Measurements from ENCODE around the gene NDUFB7.
"Not testable (repeated sequence)": the region's sequence is repeated elsewhere in the genome, so short reads cannot be mapped to it uniquely, and the experiment has no call there.

NDUFB7 gene

DNA sequence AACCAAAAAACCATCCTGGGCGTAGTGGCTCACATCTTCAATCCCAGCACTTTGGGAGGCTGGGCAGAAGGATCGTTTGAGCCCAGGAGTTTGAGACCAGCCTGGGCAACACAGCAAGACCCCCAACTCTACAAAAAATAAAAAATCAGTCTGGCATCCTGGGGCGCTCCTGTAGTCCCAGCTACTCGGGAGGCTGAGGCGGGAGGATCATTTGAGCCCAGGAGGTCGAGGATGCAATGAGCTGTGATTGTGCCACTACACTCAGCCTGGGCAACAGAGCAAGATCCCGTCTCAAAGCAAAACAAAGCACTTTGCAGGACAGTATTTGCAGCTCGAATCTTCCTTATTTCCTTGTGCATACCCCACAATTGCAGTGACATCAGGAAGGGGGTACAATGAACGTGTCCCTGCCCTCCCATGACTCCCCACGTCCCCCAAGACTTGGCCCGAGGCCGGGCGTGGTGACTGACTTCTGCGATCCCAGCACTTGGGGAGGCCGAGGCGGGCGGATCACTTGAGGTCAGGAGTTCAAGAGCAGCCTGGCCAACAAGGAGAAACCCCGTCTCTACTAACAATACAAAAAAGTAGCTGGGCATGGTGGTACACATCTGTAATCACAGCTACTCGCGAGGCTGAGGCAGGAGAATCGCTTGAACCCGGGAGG lies 870 bp downstream of the NDUFB7 start:
- no peak for DNase-seq (ENCODE audit: low read depth, low spot score)

DNA sequence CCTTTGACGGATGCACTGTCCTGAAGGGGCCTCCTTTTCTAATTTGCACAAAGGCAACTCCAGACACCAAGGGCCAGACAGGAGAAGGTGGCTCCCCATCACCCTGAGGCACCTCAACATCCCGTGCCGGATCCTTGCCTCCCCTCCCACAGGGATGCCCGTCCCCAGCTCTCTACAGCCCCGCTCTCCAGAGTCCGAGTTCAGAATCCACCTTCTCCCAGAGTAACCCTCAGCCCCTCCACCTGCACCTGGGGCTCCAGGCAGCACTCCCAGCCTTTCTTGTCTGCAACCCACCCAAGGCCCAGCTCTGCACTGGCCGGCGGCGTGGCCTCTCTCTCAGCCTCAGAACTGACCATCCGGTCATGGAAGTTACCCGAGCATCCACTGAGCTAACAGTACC lies 4.8 kb downstream of the NDUFB7 start:
- no peak for DNase-seq (ENCODE audit: low read depth, low spot score)

DNA sequence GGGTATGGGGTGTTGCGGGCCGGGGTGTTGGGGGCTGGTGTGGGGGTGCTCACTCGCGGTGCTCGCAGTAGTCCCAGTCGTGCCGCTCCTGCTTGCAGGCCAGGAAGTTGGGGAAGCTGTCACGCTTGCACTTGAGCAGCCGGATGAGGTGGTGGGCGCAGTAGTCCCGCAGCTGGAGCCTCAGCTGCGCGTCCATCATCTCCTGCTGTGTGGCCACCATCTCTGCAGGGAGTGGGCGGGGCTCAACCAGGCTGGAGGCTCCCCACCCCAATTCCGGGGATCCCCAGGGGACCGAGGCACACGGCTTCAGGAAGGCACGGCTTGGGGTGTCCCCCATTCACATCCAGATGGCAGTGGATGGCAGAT lies 5.2 kb downstream of the NDUFB7 start:
- no peak for DNase-seq (ENCODE audit: low read depth, low spot score)

DNA sequence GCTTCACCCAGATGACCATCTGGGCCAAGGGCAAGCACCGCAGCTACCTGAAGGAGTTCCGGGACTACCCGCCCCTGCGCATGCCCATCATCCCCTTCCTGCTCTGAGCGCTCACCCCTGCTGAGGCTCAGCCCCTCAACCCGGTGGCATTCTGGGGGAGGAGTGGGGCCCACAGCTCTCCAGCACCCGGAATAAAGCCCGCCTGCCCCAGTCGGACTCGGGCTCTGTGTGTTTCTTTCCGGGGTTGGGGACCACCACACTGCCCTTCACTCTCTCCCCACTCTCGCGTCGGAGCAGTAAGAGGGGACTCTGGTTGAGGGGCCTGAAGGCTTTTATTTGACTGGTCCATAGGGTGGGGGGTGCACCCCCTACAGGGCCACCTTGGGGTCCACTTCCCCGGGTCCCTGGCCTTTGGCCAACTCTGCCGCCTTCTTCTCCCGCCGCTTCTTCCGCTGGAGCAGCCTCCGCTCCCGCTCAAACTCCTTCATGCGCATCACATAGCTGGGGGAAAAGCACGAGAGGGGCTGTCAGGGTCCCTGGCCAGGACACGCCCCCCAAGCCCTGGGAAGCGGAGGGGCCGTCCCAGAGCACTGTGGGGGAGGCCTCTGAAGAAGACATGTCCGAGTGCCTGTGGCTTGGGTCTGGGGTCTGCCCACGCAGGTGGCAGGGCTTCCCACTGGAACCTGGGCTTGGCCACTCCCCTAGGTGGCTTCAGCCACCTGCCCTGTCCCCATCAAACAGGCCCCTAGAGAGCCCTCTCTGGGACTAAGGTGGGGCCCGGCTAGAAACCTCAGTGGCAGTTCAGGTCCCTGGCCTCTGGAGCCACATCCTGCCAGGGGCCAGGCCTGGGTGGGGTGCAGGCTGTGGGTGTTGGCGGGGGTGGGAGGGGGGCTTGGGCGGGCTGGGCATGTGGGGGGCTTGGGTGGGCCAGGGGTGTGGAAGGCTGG lies 5.8 kb downstream of the NDUFB7 start:
- DNase-seq (ENCODE audit: low read depth, low spot score) = no peak

DNA sequence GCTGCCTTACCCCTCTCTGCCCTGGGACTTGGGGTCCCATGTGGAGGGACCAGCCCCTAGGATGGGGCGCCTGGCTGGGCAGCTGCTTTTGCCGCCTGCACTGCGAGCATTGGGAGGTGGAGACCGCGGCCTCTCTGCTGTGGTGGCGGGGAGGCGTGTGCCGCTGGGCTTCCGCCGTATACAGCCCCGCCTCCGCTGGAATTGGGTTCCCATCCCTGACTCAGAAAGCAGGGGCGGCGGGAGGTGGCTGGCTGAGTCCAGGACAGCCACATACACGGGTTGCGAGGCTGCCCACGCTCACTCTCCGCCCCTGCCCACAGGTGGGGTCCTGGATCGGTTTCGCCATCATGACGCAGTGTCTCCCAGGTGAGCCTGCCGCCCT lies 6.6 kb downstream of the NDUFB7 start:
- no peak for DNase-seq (ENCODE audit: low read depth, low spot score)

DNA sequence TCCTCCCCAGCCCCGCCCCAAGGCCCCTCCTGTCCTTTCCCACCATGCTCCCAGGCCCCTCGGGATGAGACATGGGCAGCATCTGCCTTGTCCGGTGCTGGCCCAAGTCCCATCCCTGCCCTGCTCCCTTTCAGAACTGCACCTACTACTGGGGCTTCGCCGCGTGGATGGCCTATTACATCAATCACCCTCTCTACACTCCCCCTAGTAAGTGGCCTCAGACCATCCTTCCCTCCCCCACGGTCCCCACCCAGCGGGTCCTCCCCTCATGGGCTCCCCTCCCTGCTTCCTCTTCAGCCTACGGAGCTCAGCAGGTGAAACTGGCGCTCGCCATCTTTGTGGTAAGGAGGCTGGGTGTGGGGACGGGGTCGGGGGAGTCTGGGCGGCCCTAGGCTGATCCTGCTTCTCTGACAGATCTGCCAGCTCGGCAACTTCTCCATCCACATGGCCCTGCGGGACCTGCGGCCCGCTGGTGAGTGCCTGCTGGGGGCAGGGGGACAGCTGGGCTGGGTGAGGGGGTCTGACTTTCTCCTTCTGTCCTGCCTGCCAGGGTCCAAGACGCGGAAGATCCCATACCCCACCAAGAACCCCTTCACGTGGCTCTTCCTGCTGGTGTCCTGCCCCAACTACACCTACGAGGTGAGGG lies 7.1 kb downstream of the NDUFB7 start:
- DNase-seq (ENCODE audit: low read depth, low spot score) = not testable (repeated sequence)

DNA sequence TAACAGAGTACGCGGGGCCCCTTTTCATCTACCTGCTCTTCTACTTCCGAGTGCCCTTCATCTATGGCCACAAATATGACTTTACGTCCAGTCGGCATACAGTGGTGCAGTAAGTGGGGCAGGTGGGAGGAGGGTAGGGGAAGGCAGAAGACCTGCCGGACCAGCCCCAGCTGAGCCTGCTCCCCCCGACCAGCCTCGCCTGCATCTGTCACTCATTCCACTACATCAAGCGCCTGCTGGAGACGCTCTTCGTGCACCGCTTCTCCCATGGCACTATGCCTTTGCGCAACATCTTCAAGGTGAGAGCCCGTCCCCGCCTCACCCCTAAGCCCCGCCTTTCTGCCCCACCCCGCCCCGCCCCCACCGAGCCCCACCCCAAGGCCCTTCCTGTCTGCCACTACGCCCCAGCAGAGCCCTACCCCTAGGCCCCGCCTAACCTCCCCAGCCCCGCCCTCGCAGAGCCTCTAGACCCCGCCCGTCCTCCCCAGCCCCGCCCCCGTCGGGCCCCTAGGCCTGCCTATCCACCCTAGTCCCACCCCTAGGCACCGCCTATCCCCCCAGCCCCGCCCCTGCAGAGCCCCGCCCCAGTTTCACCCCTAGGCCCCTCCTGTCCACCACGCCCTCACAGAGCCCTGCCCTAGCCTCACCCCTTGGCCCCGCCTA lies 7.7 kb downstream of the NDUFB7 start:
- no peak for DNase-seq (ENCODE audit: low read depth, low spot score)

DNA sequence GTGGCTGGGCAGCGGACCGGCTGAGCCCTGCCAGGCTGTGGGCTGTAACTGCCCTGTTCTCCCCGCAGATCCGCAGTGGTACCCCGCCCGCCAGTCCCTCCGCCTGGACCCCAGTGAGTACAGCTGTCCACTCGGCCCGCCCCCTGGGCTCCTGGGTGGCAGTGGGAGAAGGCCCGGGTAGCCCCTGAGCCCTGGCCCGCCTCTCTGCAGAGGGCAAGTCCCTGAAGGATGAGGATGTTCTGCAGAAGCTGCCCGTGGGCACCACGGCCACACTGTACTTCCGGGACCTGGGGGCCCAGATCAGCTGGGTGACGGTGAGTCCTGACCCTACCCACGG lies 8.3 kb downstream of the NDUFB7 start:
- DNase-seq (ENCODE audit: low read depth, low spot score) = no peak

DNA sequence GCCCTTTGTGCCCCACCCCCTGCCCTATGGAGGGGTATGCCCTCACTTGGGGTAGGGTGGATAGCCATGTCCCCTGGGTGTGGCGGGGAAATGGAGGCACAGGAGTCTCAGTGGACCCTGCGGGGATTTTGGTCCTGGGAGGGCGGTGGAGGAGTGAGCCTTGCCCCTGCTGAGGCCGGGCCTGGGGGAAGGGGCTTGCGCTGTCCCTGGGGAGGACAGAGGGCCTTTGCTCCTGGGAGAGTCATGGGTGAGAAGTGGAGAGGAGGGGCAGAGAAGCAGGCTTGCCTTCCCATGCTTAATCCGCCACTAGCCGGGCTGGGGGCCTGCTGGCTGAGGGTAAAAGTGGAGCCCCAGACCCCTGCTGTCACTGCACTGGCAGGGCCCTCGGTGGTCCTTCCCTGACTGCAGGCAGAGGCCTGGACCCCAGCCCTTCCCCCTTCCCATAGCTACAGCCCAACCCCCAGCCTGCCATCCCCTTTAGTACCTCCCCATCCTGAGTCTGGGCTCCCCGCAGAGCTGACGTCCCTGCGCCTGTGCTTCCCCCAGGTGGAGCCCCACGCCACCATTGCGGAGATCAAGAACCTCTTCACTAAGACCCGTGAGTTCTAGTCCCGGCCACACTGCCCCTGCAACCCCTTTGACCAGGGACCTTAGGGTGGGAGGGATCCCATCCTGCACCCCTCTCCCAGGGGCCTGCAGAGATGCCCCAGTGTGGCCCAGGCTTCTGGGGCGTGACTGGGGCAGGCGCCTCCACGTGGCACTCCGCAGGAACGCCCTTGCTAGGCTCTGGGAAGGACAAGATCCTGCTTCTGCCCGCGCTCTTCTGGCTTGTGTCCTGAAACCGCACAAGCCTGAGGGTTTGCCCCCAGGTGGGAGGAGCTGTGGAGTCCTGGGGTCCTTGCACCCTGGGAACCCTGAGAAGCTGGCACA lies 8.9 kb downstream of the NDUFB7 start:
- no peak for DNase-seq (ENCODE audit: low read depth, low spot score)

DNA sequence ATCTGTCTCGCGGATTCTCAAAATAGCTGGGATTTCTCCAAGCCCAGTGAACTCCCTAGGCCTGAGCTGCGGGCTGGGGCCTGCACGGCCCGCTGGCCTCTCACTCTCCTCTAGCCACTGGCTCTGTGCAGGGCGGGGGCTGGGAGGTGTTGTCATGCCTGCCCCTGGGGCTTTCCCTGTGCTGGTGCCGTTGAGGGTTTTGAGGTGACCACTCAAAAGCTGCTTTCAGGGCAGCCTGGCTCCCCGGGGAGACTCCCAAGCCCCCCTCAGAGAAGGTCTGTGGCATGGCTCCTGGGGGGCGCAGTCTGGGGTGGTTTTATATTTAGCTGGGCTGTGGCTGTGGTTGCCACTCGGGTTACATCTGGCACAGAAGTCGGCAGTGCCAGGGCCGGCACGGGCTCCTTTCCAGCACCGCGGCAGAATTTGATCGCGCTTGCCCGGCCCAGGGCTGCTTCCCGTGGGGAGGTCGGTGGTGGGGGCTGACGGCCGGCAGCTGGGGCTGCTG lies 10.0 kb downstream of the NDUFB7 start:
- DNase-seq (ENCODE audit: low read depth, low spot score) = no peak

DNA sequence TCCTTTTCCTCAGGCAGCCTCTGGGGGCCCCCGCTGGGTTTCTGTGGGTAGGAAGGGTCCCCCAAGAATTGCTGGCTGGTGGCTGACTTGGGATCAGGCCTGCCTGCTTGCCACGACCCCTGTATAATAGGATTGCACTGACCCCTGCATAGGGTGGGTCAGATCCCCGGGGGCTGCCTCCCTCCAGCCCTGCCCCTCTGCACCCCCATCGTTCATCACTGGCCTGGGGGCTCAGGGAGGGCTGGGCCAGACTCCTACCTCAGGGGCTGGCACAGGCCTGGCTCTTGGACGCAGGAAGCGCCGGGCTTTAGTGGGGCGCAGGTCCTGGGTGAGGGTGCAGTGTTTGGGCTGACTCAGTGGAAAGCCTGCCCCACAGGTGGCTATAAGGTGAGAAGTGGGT lies 10.6 kb downstream of the NDUFB7 start:
- DNase-seq (ENCODE audit: low read depth, low spot score) = no peak

DNA sequence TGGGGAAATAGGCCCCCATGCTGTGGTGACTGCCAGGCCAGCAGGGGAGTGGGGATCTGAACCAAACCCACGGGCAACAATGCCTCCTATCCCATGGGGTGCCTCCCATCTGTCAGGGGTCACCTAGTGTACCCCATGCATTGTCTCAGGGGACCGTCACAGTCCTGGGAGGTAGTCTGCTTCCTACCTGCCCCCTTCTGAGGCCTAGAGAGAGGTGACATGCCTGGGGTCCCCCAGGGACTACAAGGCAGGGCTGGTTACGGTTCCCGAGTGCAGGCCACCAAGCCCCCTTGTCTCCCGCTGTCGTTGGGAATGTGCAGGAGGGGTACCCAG lies 11.1 kb downstream of the NDUFB7 start:
- DNase-seq (ENCODE audit: low read depth, low spot score) = no peak

DNA sequence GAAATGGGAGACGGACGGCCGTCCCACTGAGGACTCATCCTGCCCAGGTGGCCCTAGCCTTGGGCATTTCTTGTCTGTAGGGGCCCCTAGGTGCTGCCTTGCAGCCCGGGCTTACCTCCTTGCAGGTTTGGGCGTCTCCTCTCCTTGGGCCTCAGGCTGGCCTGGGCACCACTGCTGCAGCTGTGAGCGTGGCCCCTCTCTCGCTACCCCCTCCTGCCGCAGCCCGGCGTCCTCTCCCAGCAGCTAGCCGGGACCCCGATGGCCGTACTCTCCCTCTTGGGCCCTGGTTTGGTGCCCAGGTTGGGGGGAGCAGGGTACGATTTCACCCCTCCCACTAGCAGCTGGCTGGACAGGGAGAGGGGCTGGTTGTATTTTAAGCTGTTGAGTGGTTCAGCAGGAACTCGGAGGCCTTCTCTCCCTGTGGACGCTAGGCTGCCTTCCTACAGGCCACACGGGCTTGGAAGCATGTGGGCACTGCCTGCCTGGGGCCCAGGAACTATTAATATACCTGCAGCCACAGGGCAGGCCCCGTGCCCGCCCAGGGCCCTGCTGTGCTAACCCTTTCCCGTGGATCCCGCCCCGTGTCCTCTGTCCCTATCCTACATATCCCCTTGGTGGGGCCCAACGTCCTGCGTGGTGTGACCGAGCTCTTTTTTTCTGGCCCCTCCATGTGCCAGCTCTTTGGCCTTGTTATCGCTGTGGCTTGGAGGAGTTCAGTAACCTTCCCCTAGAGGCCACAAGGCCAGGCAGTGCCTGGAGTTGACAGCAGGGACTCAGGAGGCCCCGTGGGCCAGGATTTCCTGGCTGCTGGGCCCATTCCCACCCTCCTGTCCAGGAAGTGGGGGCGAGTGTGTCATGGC lies 11.7 kb downstream of the NDUFB7 start:
- no peak for DNase-seq (ENCODE audit: low read depth, low spot score)

DNA sequence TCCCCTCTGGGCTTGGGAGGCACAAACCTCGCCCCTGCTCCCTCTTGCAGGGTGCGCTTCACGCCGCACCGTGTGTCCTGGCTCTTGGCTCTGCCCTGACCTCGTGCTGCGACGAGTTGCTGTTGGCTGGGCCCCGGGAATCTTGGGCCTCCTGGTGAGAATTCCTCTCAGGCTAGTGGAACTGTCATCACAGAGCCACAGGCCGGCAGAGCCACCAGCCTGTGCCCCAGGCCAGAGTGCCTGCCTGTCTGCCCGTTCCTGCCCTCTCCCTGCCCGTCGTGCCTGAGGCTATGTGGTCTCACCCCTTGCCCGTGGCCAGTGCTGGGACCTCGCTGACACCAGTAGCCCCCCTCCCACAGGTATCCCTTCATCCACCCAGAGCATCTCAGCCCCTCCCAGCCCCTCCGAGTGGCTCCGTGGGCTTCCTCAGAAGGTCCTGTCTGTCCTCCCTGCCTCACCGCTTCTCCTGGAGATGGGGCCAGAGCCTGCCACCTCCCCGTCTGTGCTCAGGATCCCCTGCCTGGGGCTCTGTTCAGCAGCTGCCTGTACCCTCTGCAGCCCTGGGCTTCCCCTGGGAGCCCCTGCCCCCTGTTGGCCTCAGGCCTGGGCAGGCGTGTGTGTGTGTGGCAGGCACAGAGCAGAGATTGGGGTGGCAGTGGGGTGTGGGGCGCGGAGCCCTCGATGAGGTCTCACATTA lies 13.3 kb downstream of the NDUFB7 start:
- no peak for DNase-seq (ENCODE audit: low read depth, low spot score)

DNA sequence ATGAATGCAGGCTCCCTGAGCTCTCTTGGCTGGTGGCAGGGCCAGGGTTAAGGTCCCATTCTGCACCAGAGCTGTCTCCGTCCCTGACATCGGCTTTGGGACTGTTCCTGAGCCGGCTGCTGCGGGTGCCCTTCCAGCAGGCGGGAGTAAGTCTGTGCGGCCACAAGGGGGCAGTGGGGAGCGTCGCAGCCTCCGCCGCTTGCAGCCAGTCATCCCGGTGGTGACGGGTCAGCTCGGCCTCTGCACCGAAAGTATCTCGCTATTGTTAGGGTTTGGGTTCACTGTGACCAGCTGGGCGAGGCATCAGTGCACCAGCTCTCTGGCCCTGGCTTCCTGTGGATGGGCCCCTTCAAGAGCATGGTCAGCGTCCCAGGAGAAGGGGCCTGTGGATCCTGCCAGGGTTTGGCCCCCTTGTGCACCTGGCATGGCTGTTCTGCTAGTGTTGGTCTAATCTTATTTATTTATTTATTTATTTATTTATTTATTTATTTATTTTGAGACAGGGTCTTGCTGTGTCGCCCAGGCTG lies 15.1 kb downstream of the NDUFB7 start:
- no peak for DNase-seq (ENCODE audit: low read depth, low spot score)

DNA sequence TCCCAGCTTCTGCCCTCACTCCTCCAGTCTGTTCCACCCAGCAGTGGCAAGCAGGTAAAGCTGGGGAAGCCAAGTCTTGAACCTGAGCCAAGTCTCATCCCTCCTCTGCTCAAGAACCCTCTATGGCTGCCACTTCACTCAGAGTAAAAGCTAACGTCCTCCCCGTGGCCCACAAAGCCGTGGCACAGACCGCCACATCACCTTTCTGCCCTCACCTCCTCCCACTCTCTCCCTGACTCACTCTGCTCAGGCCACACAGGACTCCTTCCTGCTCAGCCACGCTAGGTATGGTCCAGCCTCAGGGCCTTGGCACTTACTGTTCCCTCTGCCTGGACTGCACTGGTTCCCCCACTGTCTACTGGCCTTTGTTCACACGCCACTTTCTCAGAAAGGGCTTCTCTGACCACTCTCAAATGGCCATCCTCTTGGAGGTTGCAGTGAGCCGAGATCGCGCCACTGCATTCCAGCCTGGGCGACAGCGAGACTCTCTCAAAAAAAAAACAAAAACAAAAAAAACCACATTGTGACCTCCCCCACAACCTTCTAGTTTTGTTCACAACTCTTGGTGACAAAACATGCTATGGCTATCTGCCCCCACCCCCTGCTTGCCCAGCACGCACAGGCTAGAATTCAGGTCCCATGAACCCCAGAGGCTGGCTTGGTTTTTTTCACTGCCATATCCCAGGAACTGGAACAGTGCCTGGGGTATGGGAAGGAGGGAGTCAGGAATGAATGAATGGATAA lies 15.8 kb downstream of the NDUFB7 start:
- DNase-seq (ENCODE audit: low read depth, low spot score) = no peak

DNA sequence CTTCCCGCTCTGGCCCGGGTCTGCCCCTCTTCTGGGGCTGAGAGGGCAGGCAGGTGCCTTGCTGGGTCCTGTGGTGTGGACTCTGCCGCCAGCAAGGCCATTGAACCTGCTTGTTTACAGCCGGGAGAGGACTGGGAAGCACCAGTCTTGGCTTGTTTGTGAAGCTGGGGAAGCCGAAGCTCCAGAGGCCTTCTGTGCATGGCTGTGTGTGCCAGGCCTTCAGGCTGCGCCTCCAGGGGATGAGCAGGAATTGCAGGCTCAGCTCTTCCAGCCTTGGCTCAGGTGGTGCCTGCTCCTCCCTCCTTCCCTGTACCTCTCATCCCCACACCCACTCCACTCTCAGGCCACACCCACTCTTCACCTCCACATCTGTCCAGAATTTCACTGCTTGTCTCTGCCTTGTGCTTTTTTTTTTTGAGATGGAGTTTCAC lies 17.5 kb downstream of the NDUFB7 start:
- DNase-seq (ENCODE audit: low read depth, low spot score) = no peak

DNA sequence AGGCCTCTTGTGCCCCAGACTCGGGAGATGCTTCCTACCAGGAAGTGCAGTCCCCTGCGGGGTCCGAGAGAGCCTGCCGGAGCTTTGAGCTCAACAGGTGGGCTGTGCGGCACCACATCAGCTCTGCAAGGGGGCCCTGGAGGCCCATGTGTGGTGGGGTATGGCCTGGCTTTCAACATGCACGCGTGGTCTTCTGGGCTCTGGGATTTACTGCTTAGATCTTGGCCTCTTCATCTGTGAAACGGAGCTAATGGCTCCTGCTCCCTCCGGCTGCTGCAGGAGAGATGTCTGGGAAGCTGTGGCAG lies 18.0 kb downstream of the NDUFB7 start:
- DNase-seq (ENCODE audit: low read depth, low spot score) = no peak

Data from activated CD4-positive, CD25-positive, alpha-beta regulatory T cell treated with anti-CD3 and anti-CD28 coated beads, Interleukin-2, amount 50 U/mL, for 16 hours (primary cell).